ENCODE measurements around the gene CTBP2. TPM values are rescaled to one million over a fixed set of nuclear protein-coding genes. Genes with fewer than 3 reads are reported as not detected.
"Not testable (repeated sequence)": the region's sequence is repeated elsewhere in the genome, so short reads cannot be mapped to it uniquely, and the experiment has no call there.

The CTBP2 gene
- total RNA-seq, 1 experiment from 2014 or later = 75.4 TPM

GRCh38 chr10:125091891-125092290, 68.5 kb downstream of the CTBP2 start:
- Histone ChIP-seq H3K27me3 (replicated peaks) (no peaks in the 10 kb centered on the region), H3K36me3 (peaks cover 30% of the 10 kb centered on the region), H3K4me3 (no peak overlapping the region), H3K4me1 (replicated peaks) (peaks cover 57% of the 10 kb centered on the region), H3K9me3 (replicated peaks) (no peaks in the 10 kb centered on the region), H3K27ac (peak overlapping the region; percentile 85; the same call in 1 of the 2 replicates)
- DNase-seq (ENCODE audit: low read depth in 1 of 2, low spot score in 2 of 2) = no peak

- no peak for DNase-seq (ENCODE audit: low read depth in 1 of 2, low spot score in 2 of 2)
- Histone ChIP-seq H3K27me3 (replicated peaks) (no peaks in the 10 kb centered on the region), H3K9me3 (replicated peaks) (no peaks in the 10 kb centered on the region)
Observed at GRCh38 chr10:125089469-125089868, 70.9 kb downstream of the CTBP2 start.

GRCh38 chr10:125087897-125088215, 72.5 kb downstream of the CTBP2 start:
- no peak overlapping the region for H3K4me3 ChIP-seq
- peaks cover 34% of the 10 kb centered on the region for H3K36me3 ChIP-seq
- H3K4me1 ChIP-seq (replicated peaks) = peaks cover 50% of the 10 kb centered on the region
- H3K9me3 ChIP-seq (replicated peaks) = no peaks in the 10 kb centered on the region
- H3K27me3 ChIP-seq (replicated peaks) = no peaks in the 10 kb centered on the region
- DNase-seq (ENCODE audit: low read depth in 1 of 2, low spot score in 2 of 2) = no peak
- H3K27ac ChIP-seq = no peak overlapping the region

More at GRCh38 chr10:125089469-125089868, 70.9 kb downstream of the CTBP2 start:
- no peak overlapping the region for H3K27ac ChIP-seq
- peaks cover 35% of the 10 kb centered on the region for H3K36me3 ChIP-seq
- H3K4me1 ChIP-seq (replicated peaks) = peaks cover 50% of the 10 kb centered on the region
- H3K4me3 ChIP-seq = no peak overlapping the region

GRCh38 chr10:125087191-125087896, 73.0 kb downstream of the CTBP2 start:
- no peak for DNase-seq (ENCODE audit: low read depth in 1 of 2, low spot score in 2 of 2)
- Histone ChIP-seq H3K36me3 (peaks cover 36% of the 10 kb centered on the region), H3K27ac (no peak overlapping the region), H3K4me1 (replicated peaks) (peaks cover 48% of the 10 kb centered on the region), H3K27me3 (replicated peaks) (no peaks in the 10 kb centered on the region), H3K9me3 (replicated peaks) (no peaks in the 10 kb centered on the region), H3K4me3 (no peak overlapping the region)

GRCh38 chr10:125086691-125087090, 73.7 kb downstream of the CTBP2 start:
- no peak overlapping the region for H3K4me3 ChIP-seq
- H3K27me3 ChIP-seq (replicated peaks) = no peaks in the 10 kb centered on the region
- no peak for DNase-seq (ENCODE audit: low read depth in 1 of 2, low spot score in 2 of 2)

GRCh38 chr10:125085258-125086054, 74.9 kb downstream of the CTBP2 start:
- H3K4me3 ChIP-seq = no peak overlapping the region
- H3K27ac ChIP-seq = 0 out of 2 replicates have a peak overlapping the region, but pooled peaks have one; percentile 91
- no peak for DNase-seq (ENCODE audit: low read depth in 1 of 2, low spot score in 2 of 2)
- H3K4me1 ChIP-seq (replicated peaks) = peaks cover 43% of the 10 kb centered on the region
- no peaks in the 10 kb centered on the region for H3K27me3 ChIP-seq (replicated peaks)
- H3K9me3 ChIP-seq (replicated peaks) = no peaks in the 10 kb centered on the region
- peaks cover 37% of the 10 kb centered on the region for H3K36me3 ChIP-seq

More at GRCh38 chr10:125086691-125087090, 73.7 kb downstream of the CTBP2 start:
- Histone ChIP-seq H3K4me1 (replicated peaks) (peaks cover 47% of the 10 kb centered on the region), H3K9me3 (replicated peaks) (no peaks in the 10 kb centered on the region), H3K27ac (no peak overlapping the region), H3K36me3 (peaks cover 40% of the 10 kb centered on the region)

- H3K9me3 ChIP-seq (replicated peaks) = no peaks in the 10 kb centered on the region
- peaks cover 42% of the 10 kb centered on the region for H3K36me3 ChIP-seq
- no peaks in the 10 kb centered on the region for H3K27me3 ChIP-seq (replicated peaks)
- H3K4me3 ChIP-seq = no peak overlapping the region
- H3K27ac ChIP-seq = peak overlapping the region; percentile 91
- no peak for DNase-seq (ENCODE audit: low read depth in 1 of 2, low spot score in 2 of 2)
- peaks cover 43% of the 10 kb centered on the region for H3K4me1 ChIP-seq (replicated peaks)
Observed at GRCh38 chr10:125084614-125085257, 75.6 kb downstream of the CTBP2 start.

- DNase-seq (ENCODE audit: low read depth in 1 of 2, low spot score in 2 of 2) = peak; percentile 91
- H3K4me3 ChIP-seq = no peak overlapping the region
- H3K9me3 ChIP-seq (replicated peaks) = no peaks in the 10 kb centered on the region
- peak overlapping the region; percentile 91 for H3K27ac ChIP-seq
- peaks cover 43% of the 10 kb centered on the region for H3K4me1 ChIP-seq (replicated peaks)
- no peaks in the 10 kb centered on the region for H3K27me3 ChIP-seq (replicated peaks)
- peaks cover 44% of the 10 kb centered on the region for H3K36me3 ChIP-seq
Observed at GRCh38 chr10:125084191-125084613, 76.2 kb downstream of the CTBP2 start.

GRCh38 chr10:125083576-125083920, 76.8 kb downstream of the CTBP2 start:
- Histone ChIP-seq H3K36me3 (peaks cover 40% of the 10 kb centered on the region), H3K9me3 (replicated peaks) (no peaks in the 10 kb centered on the region), H3K4me1 (replicated peaks) (peaks cover 43% of the 10 kb centered on the region), H3K27ac (peak overlapping the region; percentile 91), H3K4me3 (no peak overlapping the region), H3K27me3 (replicated peaks) (no peaks in the 10 kb centered on the region)
- DNase-seq (ENCODE audit: low read depth in 1 of 2, low spot score in 2 of 2) = peak; percentile 77 to 86

- H3K4me3 ChIP-seq = no peak overlapping the region
- H3K27ac ChIP-seq = peak overlapping the region; percentile 91
- peaks cover 35% of the 10 kb centered on the region for H3K36me3 ChIP-seq
- H3K27me3 ChIP-seq (replicated peaks) = no peaks in the 10 kb centered on the region
- peak in 1 of 2 experiments; percentile 14 for DNase-seq (ENCODE audit: low read depth in 1 of 2, low spot score in 2 of 2)
- H3K9me3 ChIP-seq (replicated peaks) = no peaks in the 10 kb centered on the region
- peaks cover 43% of the 10 kb centered on the region for H3K4me1 ChIP-seq (replicated peaks)
Observed at GRCh38 chr10:125082881-125083575, 77.3 kb downstream of the CTBP2 start.

GRCh38 chr10:125082471-125082870, 77.9 kb downstream of the CTBP2 start:
- not testable (repeated sequence) for DNase-seq (ENCODE audit: low read depth in 1 of 2, low spot score in 2 of 2); H3K4me3 ChIP-seq; H3K9me3 ChIP-seq (replicated peaks); H3K27me3 ChIP-seq (replicated peaks)
- peaks cover 43% of the 10 kb centered on the region for H3K4me1 ChIP-seq (replicated peaks)
- H3K27ac ChIP-seq = peak overlapping the region; percentile 91; the same call in 1 of the 2 replicates
- H3K36me3 ChIP-seq = peaks cover 35% of the 10 kb centered on the region

- Histone ChIP-seq H3K36me3 (peaks cover 40% of the 10 kb centered on the region), H3K4me1 (replicated peaks) (peaks cover 45% of the 10 kb centered on the region), H3K27ac (no peak overlapping the region), H3K9me3 (replicated peaks) (no peaks in the 10 kb centered on the region), H3K27me3 (replicated peaks) (no peaks in the 10 kb centered on the region), H3K4me3 (no peak overlapping the region)
- DNase-seq (ENCODE audit: low read depth in 1 of 2, low spot score in 2 of 2) = no peak
Observed at GRCh38 chr10:125081931-125082330, 78.4 kb downstream of the CTBP2 start.

- H3K27ac ChIP-seq = peak overlapping the region; percentile 29; the same call in 1 of the 2 replicates
- H3K4me3 ChIP-seq = no peak overlapping the region
- no peak for DNase-seq (ENCODE audit: low read depth in 1 of 2, low spot score in 2 of 2)
- H3K9me3 ChIP-seq (replicated peaks) = no peaks in the 10 kb centered on the region
- peaks cover 49% of the 10 kb centered on the region for H3K36me3 ChIP-seq
- H3K4me1 ChIP-seq (replicated peaks) = peaks cover 49% of the 10 kb centered on the region
- no peaks in the 10 kb centered on the region for H3K27me3 ChIP-seq (replicated peaks)
Observed at GRCh38 chr10:125080984-125081383, 79.4 kb downstream of the CTBP2 start.
